SK-N-SH (cell line): ENCODE results near the gene FOSL1. TPM values are rescaled to one million over a fixed set of nuclear protein-coding genes. Genes with fewer than 3 reads are reported as not detected.
"Not testable (repeated sequence)": the region's sequence is repeated elsewhere in the genome, so short reads cannot be mapped to it uniquely, and the experiment has no call there.

Source experiments
- CTCF ChIA-PET: fragments of 300-600, 350-600 bp; formaldehyde crosslinking; extraction: SDS; loops from one replicate; lab custom pipeline; 2021; lab: Yijun Ruan, JAX
- POLR2A ChIA-PET: fragments of 350-600 bp; sonication (Branson Sonifier 250); formaldehyde crosslinking; extraction: SDS; loops from one replicate; lab custom pipeline; 2020; ENCODE audit warnings: antibody characterized with exemption, inconsistent platforms; lab: Yijun Ruan, JAX
- DNase-seq: peaks from one replicate; pipeline ENCODE4 v3.0.0; 2012
- H2AFZ ChIP-seq: fragments of 200-600 bp; sonication (generic); 2 replicates; pipeline ENCODE4 v1.8.1; 2016; ENCODE audit warnings: antibody characterized with exemption, mild to moderate bottlenecking, low read depth
- H3F3A ChIP-seq: fragments of 200-600 bp; sonication (generic); replicated peaks from 2 replicates; pipeline ENCODE3; 2016; ENCODE audit warnings: antibody characterized with exemption, mild to moderate bottlenecking; ENCODE audit not compliant: insufficient read depth
- H3K27ac ChIP-seq, 2 experiments: fragments of 200-500 bp in 1 of 2; fragments of 200-600 bp in 1 of 2; sonication (Bioruptor generic) in 1 of 2; sonication (generic), shearing (Covaris generic) in 1 of 2; 2 replicates each; pipeline versions ENCODE4 v1.5.1 to v1.6.1; 2014 to 2016; ENCODE audit warnings: low read depth in 2 of 2, inconsistent platforms in 1 of 2, low read length in 1 of 2, mild to moderate bottlenecking in 1 of 2, mixed read lengths in 1 of 2
- H3K27me3 ChIP-seq: fragments of 200-600 bp; sonication (generic), shearing (Covaris generic); 2 replicates; pipeline ENCODE4 v1.6.1; 2016; ENCODE audit warnings: mixed run types; ENCODE audit not compliant: insufficient read depth
- H3K36me3 ChIP-seq, 2 experiments: fragments of 200-500 bp in 1 of 2; fragments of 200-600 bp in 1 of 2; sonication (Bioruptor generic) in 1 of 2; sonication (generic) in 1 of 2; replicated peaks in 1 of 2; 2 replicates each; pipeline versions ENCODE3 to v1.5.1; 2014 to 2016; ENCODE audit warnings: low read length in 1 of 2, mild to moderate bottlenecking in 1 of 2; ENCODE audit not compliant: insufficient read depth in 2 of 2, control insufficient read depth in 1 of 2
- H3K4me1 ChIP-seq, 2 experiments: fragments of 200-500 bp in 1 of 2; fragments of 200-600 bp in 1 of 2; sonication (Bioruptor generic) in 1 of 2; sonication (generic), shearing (Covaris generic) in 1 of 2; 2 replicates each; pipeline versions ENCODE4 v1.5.1 to v1.6.1; 2014 to 2016; ENCODE audit warnings: low read depth in 1 of 2, low read length in 1 of 2, mixed run types in 1 of 2; ENCODE audit not compliant: insufficient read depth in 2 of 2, control insufficient read depth in 1 of 2
- H3K4me2 ChIP-seq: fragments of 200-600 bp; sonication (generic), shearing (Covaris generic); 2 replicates; pipeline ENCODE4 v1.6.1; 2017; ENCODE audit warnings: mixed run types
- H3K4me3 ChIP-seq, 2 experiments: fragments of 200-500 bp in 1 of 2; fragments of 200-600 bp in 1 of 2; sonication (Bioruptor generic) in 1 of 2; sonication (generic), shearing (Covaris generic) in 1 of 2; 2 replicates each; pipeline versions ENCODE4 v1.5.1 to v1.8.1; 2014 to 2016; ENCODE audit warnings: low read depth in 2 of 2, inconsistent platforms in 1 of 2, low read length in 1 of 2, mild to moderate bottlenecking in 1 of 2, mixed read lengths in 1 of 2, moderate library complexity in 1 of 2
- H3K79me2 ChIP-seq: fragments of 200-600 bp; sonication (generic); 2 replicates; pipeline ENCODE4 v1.8.1; 2017; ENCODE audit warnings: mild to moderate bottlenecking; ENCODE audit not compliant: insufficient read depth
- H3K9ac ChIP-seq: fragments of 200-600 bp; sonication (generic); 2 replicates; pipeline ENCODE4 v1.6.1; 2017; ENCODE audit warnings: mixed run types
- H3K9me2 ChIP-seq: fragments of 200-600 bp; sonication (generic); 2 replicates; pipeline ENCODE4 v1.6.1; 2017; ENCODE audit warnings: mixed run types
- H3K9me3 ChIP-seq: fragments of 200-600 bp; sonication (generic); 2 replicates; pipeline ENCODE4 v1.6.1; 2017; ENCODE audit warnings: mixed run types, mild to moderate bottlenecking, moderate library complexity
- H4K20me1 ChIP-seq: fragments of 200-600 bp; sonication (generic); 2 replicates; pipeline ENCODE4 v1.6.1; 2017; ENCODE audit warnings: mild to moderate bottlenecking, mixed run types; ENCODE audit not compliant: insufficient read depth
- FOXJ3 ChIP-seq: sonication (generic); formaldehyde crosslinking; IDR thresholded peaks from 2 replicates; pipeline ENCODE4 v1.5.1; 2020; ENCODE audit warnings: mild to moderate bottlenecking, missing genetic modification reagents
- IRF3 ChIP-seq: fragments of 150-350 bp; IDR thresholded peaks from 2 replicates; pipeline ENCODE4 v1.6.1; 2016; ENCODE audit warnings: mild to moderate bottlenecking, low read depth, low read length
- PBX3 ChIP-seq: IDR thresholded peaks from 2 replicates; pipeline ENCODE4; 2012
- TEAD4 ChIP-seq: IDR thresholded peaks from 2 replicates; pipeline ENCODE4 v1.4.0; 2012; ENCODE audit warnings: mild to moderate bottlenecking, borderline replicate concordance; ENCODE audit not compliant: insufficient read depth
- USF1 ChIP-seq: IDR thresholded peaks from 2 replicates; pipeline ENCODE4 v1.4.0; 2012; ENCODE audit warnings: low read depth, borderline replicate concordance
- YY1 ChIP-seq: IDR thresholded peaks from 2 replicates; pipeline ENCODE4 v1.4.0; 2012; ENCODE audit warnings: low read depth, mild to moderate bottlenecking
- WGBS: methylation state at CpG from one replicate; pipeline ENCODE4 v1.1.6; 2017; ENCODE audit warnings: low lambda C conversion rate; 5-methylcytosine and 5-hydroxymethylcytosine counted together
- polyA plus RNA-seq, 3 experiments: library from polyadenylated mRNA; depleted of rRNA; stranded (reverse); fragments of >200 nt; gene quantifications; 2 replicates each; pipeline ENCODE4 v1.2.3, GENCODE V29; 2012

FOSL1 gene
- polyA plus RNA-seq, 1 of the 3 experiments (the other 2 are of a cell fraction) = 30.1 TPM

- not testable (repeated sequence) for H3K9me2 ChIP-seq, H3K4me2 ChIP-seq, H3K4me3 ChIP-seq, H3K4me1 ChIP-seq, H3K79me2 ChIP-seq, H3K9me3 ChIP-seq, H2AFZ ChIP-seq, DNase-seq, H3K27ac ChIP-seq, H3K9ac ChIP-seq, H3K27me3 ChIP-seq
- ChIA-PET POLR2A (interaction anchor here (2.7 kb wide), 1 partner anchor 11 kb away, joined by 13 read pairs; the partner anchor contains the start of gene MUS81), CTCF (interaction anchor here (1.3 to 5.3 kb wide), 5 partner anchors 12 to 137 kb away, joined by 3 to 30 read pairs (median 4); partner anchors contain the start of genes FIBP, KAT5 and MUS81)
- peaks cover 15 to 25% of the 10 kb centered on the region in 2 experiments for H3K36me3 ChIP-seq
- peaks cover 17% of the 10 kb centered on the region for H4K20me1 ChIP-seq
- H3F3A ChIP-seq = peaks cover 36% of the 10 kb centered on the region
- WGBS = 54% methylated on average over 6 of the region's 7 CpGs
These were observed 51.5 kb downstream of the FOSL1 start for GRCh38 chr11:65848693-65849092.

GRCh38 chr11:65847746-65848145 lies 52.4 kb downstream of the FOSL1 start:
- CTCF ChIA-PET = interaction anchor here (1.6 kb wide), 1 partner anchor 37 kb away, joined by 4 read pairs; no protein-coding TSS in a partner anchor
- WGBS = 66% methylated on average over 3 of the region's 3 CpGs
- POLR2A ChIA-PET = no interaction called here

More at GRCh38 chr11:65847746-65848145, 52.4 kb downstream of the FOSL1 start:
- no peaks in the 10 kb centered on the region for H3K9me3 ChIP-seq
- peaks cover 31% of the 10 kb centered on the region for H3F3A ChIP-seq
- no peak overlapping the region for H3K4me2 ChIP-seq
- H3K27ac ChIP-seq = no peak overlapping the region
- peaks cover 0 to 4% of the 10 kb centered on the region in 2 experiments; a peak in 1 of 4 replicates for H3K4me1 ChIP-seq
- no peak overlapping the region for H3K9ac ChIP-seq
- no peak overlapping the region for H3K4me3 ChIP-seq
- H3K27me3 ChIP-seq = no peaks in the 10 kb centered on the region
- no peak overlapping the region for H2AFZ ChIP-seq
- H3K9me2 ChIP-seq = no peaks in the 10 kb centered on the region
- peaks cover 10 to 15% of the 10 kb centered on the region in 2 experiments for H3K36me3 ChIP-seq
- peaks cover 8% of the 10 kb centered on the region for H4K20me1 ChIP-seq
- H3K79me2 ChIP-seq = no peaks in the 10 kb centered on the region
- DNase-seq = no peak
- TF ChIP-seq PBX3 = no peak
- TF ChIP-seq FOXJ3 (CRISPR knock-in tag) = no peak
- no peak for TF ChIP-seq USF1
- no peak for TF ChIP-seq TEAD4
- TF ChIP-seq IRF3 = no peak
- TF ChIP-seq YY1 = no peak
- TF ChIP-seq, all 33 proteins: peak for 0
